Uterus (tissue), 4 donors: ENCODE measurements around the gene EIPR1. TPM values are rescaled to one million over a fixed set of nuclear protein-coding genes. Genes with fewer than 3 reads are reported as not detected.

Source experiments
- DNase-seq, 2 donors: peaks; one replicate each; pipeline ENCODE4 v3.0.0-alpha.2; 2019 to 2020
- H3K27ac ChIP-seq, 2 donors: fragments of 200-600 bp; sonication (generic); 1 replicate in 1 of 2; 2 replicates in 1 of 2; pipeline ENCODE4 v1.5.1; 2016 to 2018
- H3K27me3 ChIP-seq, 2 donors: fragments of 200-600 bp; sonication (generic); one replicate each; pipeline ENCODE4 v1.5.1; 2018 to 2019; ENCODE audit warnings: control low read depth in 1 of 2
- H3K36me3 ChIP-seq, 2 donors: fragments of 200-600 bp; sonication (generic); one replicate each; pipeline ENCODE4 v1.5.1; 2019; ENCODE audit warnings: control low read depth in 1 of 2
- H3K4me1 ChIP-seq, 2 donors: fragments of 200-600 bp; sonication (generic); one replicate each; pipeline ENCODE4 v1.5.1; 2018 to 2019; ENCODE audit warnings: control low read depth in 1 of 2
- H3K4me3 ChIP-seq, 2 donors: fragments of 200-600 bp; sonication (generic); 1 replicate in 1 of 2; 2 replicates in 1 of 2; pipeline ENCODE4 v1.5.1; 2018 to 2019; ENCODE audit warnings: mild to moderate bottlenecking in 1 of 2
- H3K9me3 ChIP-seq, 2 donors: fragments of 200-600 bp; sonication (generic); one replicate each; pipeline ENCODE4 v1.5.1; 2019; ENCODE audit warnings: control low read depth in 1 of 2
- CTCF ChIP-seq, 4 experiments: fragments of 200-600 bp in 2 of 4; fragments of 450-650 bp in 2 of 4; sonication (generic) in 2 of 4; IDR thresholded peaks; one replicate each; pipeline ENCODE4 v1.5.1; 2016 to 2019; ENCODE audit warnings: antibody characterized with exemption in 4 of 4, mild to moderate bottlenecking in 2 of 4, moderate library complexity in 1 of 4
- POLR2A ChIP-seq, 2 donors: fragments of 450-650 bp; IDR thresholded peaks; one replicate each; pipeline ENCODE4 v1.6.1; 2016; ENCODE audit warnings: antibody characterized with exemption in 2 of 2, mild to moderate bottlenecking in 1 of 2, moderate library complexity in 1 of 2
- intact Hi-C: fragments of 100-400 bp; cut with DNase I; formaldehyde crosslinking; loops from one replicate; pipeline ENCODE4 v1.15.1; 2023; ENCODE audit warnings: low total_unique reads
- total RNA-seq, 4 donors: library from RNA; depleted of rRNA in 3 of 4; stranded (reverse); fragments of >200 nt in 3 of 4; gene quantifications; one replicate each; pipeline versions ENCODE4 v1.1.0 to v1.2.4, GENCODE V29; 2014 to 2023
- donor health status: DM: yes; HTN: yes; CAD: no.

EIPR1 gene
- total RNA-seq, 4 donors from 2014 or later, result 0.59 to 28.9 (median 20.4) TPM

- intact Hi-C loops, result no loop called here
- DNase-seq, result no peak
- Histone ChIP-seq H3K9me3 (no peaks in the 10 kb centered on the region), H3K4me3 (no peak overlapping the region), H3K4me1 (no peaks in the 10 kb centered on the region), H3K27ac (no peak overlapping the region), H3K36me3 (no peaks in the 10 kb centered on the region), H3K27me3 (no peaks in the 10 kb centered on the region)
- TF ChIP-seq CTCF (IDR thresholded peaks at IDR 0.05) (no peak), POLR2A (IDR thresholded peaks at IDR 0.05) (no peak)
Measured at GRCh38 chr2:3342324-3342723, 35.3 kb downstream of the EIPR1 start.

- DNase-seq, result no peak
- Histone ChIP-seq H3K27me3 (no peaks in the 10 kb centered on the region), H3K9me3 (no peaks in the 10 kb centered on the region), H3K27ac (no peak overlapping the region), H3K4me1 (no peaks in the 10 kb centered on the region), H3K36me3 (no peaks in the 10 kb centered on the region), H3K4me3 (no peak overlapping the region)
- TF ChIP-seq POLR2A (IDR thresholded peaks at IDR 0.05) (no peak), CTCF (IDR thresholded peaks at IDR 0.05) (no peak)
- intact Hi-C loops, result no loop called here
Measured at GRCh38 chr2:3341336-3341735, 36.3 kb downstream of the EIPR1 start.

- no peak for TF ChIP-seq POLR2A (IDR thresholded peaks at IDR 0.05)
- no peak for TF ChIP-seq CTCF (IDR thresholded peaks at IDR 0.05)
Measured at GRCh38 chr2:3340144-3340543, 37.5 kb downstream of the EIPR1 start.

GRCh38 chr2:3338340-3338739 lies 39.3 kb downstream of the EIPR1 start:
- intact Hi-C loops, result no loop called here
- DNase-seq, result no peak
- Histone ChIP-seq H3K36me3 (no peaks in the 10 kb centered on the region), H3K4me1 (no peaks in the 10 kb centered on the region), H3K4me3 (no peak overlapping the region), H3K27me3 (no peaks in the 10 kb centered on the region), H3K27ac (no peak overlapping the region), H3K9me3 (no peaks in the 10 kb centered on the region)
- TF ChIP-seq POLR2A (IDR thresholded peaks at IDR 0.05), result no peak
- no peak for TF ChIP-seq CTCF (IDR thresholded peaks at IDR 0.05)

More at GRCh38 chr2:3340144-3340543, 37.5 kb downstream of the EIPR1 start:
- no peaks in the 10 kb centered on the region for H3K36me3 ChIP-seq
- no peaks in the 10 kb centered on the region for H3K9me3 ChIP-seq
- H3K27ac ChIP-seq, result no peak overlapping the region
- no peak for DNase-seq
- H3K27me3 ChIP-seq, result no peaks in the 10 kb centered on the region
- H3K4me3 ChIP-seq, result no peak overlapping the region
- no peaks in the 10 kb centered on the region for H3K4me1 ChIP-seq
- intact Hi-C loops, result no loop called here

GRCh38 chr2:3336844-3337243 lies 40.8 kb downstream of the EIPR1 start:
- H3K27ac ChIP-seq, result no peak overlapping the region

More at GRCh38 chr2:3336844-3337243, 40.8 kb downstream of the EIPR1 start:
- no peak for DNase-seq
- no peak overlapping the region for H3K4me3 ChIP-seq
- H3K4me1 ChIP-seq, result no peaks in the 10 kb centered on the region
- H3K9me3 ChIP-seq, result no peaks in the 10 kb centered on the region
- TF ChIP-seq POLR2A (IDR thresholded peaks at IDR 0.05) (no peak), CTCF (IDR thresholded peaks at IDR 0.05) (no peak)
- intact Hi-C loops, result no loop called here
- no peaks in the 10 kb centered on the region for H3K36me3 ChIP-seq
- H3K27me3 ChIP-seq, result no peaks in the 10 kb centered on the region
